ENCODE measurements around the gene EIF2B4. TPM values are rescaled to one million over a fixed set of nuclear protein-coding genes. Genes with fewer than 3 reads are reported as not detected.

EIF2B4 gene
- total RNA-seq, 1 experiment from 2014 or later, result 67.2 TPM

DNA sequence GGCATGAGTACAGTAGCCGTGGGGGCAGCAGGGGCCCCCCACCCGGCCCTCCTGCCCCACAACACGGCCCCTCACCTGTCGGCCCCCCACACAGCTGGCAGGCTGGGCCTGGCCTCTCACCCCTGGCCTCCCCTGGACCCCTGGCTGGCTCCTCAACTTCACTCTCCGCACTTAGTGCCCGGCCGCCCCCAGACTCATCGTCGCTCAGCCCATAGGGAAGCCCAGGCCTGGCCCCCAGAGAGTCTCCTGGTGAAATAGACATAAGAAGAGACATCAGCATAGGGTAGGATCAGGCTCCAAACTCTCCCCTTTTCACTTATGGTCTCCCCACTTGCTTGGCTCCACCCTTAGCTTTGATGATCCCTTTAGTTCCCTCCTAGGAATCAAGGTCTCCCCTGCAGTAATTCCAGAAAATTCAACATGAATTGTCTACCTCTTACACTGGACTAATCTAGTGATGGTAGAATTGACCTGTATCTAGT is 8.7 kb upstream of the EIF2B4 start:
- Histone ChIP-seq H3K23me2 (ENCODE audit: insufficient read length, low read depth, low read length, poor library complexity, severe bottlenecking) (peaks cover 12% of the 10 kb centered on the region), H3K23ac (ENCODE audit: insufficient read length, low read depth, low read length) (no peak overlapping the region), H3K4ac (ENCODE audit: low read depth, low read length) (no peak overlapping the region), H4K8ac (replicated peaks; ENCODE audit: insufficient read length, low read depth, low read length) (no peak overlapping the region), H3K9ac (ENCODE audit: extremely low read depth, insufficient read length, low read length) (no peak overlapping the region), H2BK5ac (ENCODE audit: insufficient read length, low read length) (no peak overlapping the region), H4K20me1 (ENCODE audit: control insufficient read depth, insufficient read depth, insufficient read length) (no peaks in the 10 kb centered on the region), H2AK5ac (ENCODE audit: insufficient read length, low read length) (no peak overlapping the region), H3K4me1 (ENCODE audit: insufficient read depth, low read length) (no peaks in the 10 kb centered on the region), H2AFZ (ENCODE audit: low read length) (no peak overlapping the region), H3K14ac (ENCODE audit: insufficient read depth, low read length) (no peak overlapping the region), H2BK12ac (ENCODE audit: insufficient read length, low read depth, low read length) (no peak overlapping the region), H3T11ph (ENCODE audit: low read length) (no peak overlapping the region), H2BK15ac (ENCODE audit: low read depth, low read length) (no peak overlapping the region), H2BK120ac (ENCODE audit: low read depth, low read length, poor library complexity, severe bottlenecking) (no peak overlapping the region), H4K91ac (ENCODE audit: insufficient read length, low read depth, low read length) (no peak overlapping the region), H3K27me3 (ENCODE audit: insufficient read depth, low read length) (no peaks in the 10 kb centered on the region), H3K9me3 (ENCODE audit: control insufficient read depth, low read depth, low read length) (no peaks in the 10 kb centered on the region), H2BK20ac (ENCODE audit: low read depth, low read length, poor library complexity, severe bottlenecking) (no peak overlapping the region), H3K79me1 (ENCODE audit: insufficient read depth, low read depth, low read length, poor library complexity, severe bottlenecking) (no peaks in the 10 kb centered on the region), H3K56ac (ENCODE audit: insufficient read length, low read depth, low read length) (no peak overlapping the region), H4K5ac (ENCODE audit: insufficient read length, low read depth, low read length) (no peak overlapping the region), H3K4me2 (ENCODE audit: insufficient read depth, insufficient read length, low read length) (peak overlapping the region; percentile 87), H3K79me2 (ENCODE audit: insufficient read depth, low read length) (no peaks in the 10 kb centered on the region), H3K27ac (ENCODE audit: insufficient read length, low read depth, low read length) (no peak overlapping the region), H3K18ac (ENCODE audit: insufficient read length, low read depth, low read length) (no peak overlapping the region)
- Mint-ChIP-seq H3K36me3 (ENCODE audit: insufficient read depth in 1 of 3, low read depth in 3 of 3) (peaks cover 42 to 91% (median 76%) of the 10 kb centered on the region in 3 experiments; a peak in 6 of 7 replicates), H3K27me3 (ENCODE audit: low read depth) (peaks cover 1% of the 10 kb centered on the region; the same call in 1 of the 2 replicates), H3K27ac (peak overlapping the region in 2 of 3 experiments; percentile 55 to 71; a peak in 4 of 7 replicates), H3K9me3 (no peaks in the 10 kb centered on the region), H3K4me1 (peaks cover 19 to 27% of the 10 kb centered on the region in 2 experiments), H3K4me3 (peak overlapping the region; percentile 86 to 94)
- TF ChIP-seq, protein P1, sequence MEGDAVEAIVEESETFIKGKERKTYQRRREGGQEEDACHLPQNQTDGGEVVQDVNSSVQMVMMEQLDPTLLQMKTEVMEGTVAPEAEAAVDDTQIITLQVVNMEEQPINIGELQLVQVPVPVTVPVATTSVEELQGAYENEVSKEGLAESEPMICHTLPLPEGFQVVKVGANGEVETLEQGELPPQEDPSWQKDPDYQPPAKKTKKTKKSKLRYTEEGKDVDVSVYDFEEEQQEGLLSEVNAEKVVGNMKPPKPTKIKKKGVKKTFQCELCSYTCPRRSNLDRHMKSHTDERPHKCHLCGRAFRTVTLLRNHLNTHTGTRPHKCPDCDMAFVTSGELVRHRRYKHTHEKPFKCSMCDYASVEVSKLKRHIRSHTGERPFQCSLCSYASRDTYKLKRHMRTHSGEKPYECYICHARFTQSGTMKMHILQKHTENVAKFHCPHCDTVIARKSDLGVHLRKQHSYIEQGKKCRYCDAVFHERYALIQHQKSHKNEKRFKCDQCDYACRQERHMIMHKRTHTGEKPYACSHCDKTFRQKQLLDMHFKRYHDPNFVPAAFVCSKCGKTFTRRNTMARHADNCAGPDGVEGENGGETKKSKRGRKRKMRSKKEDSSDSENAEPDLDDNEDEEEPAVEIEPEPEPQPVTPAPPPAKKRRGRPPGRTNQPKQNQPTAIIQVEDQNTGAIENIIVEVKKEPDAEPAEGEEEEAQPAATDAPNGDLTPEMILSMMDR (conservative IDR thresholded peaks at IDR 0.05), result no peak
- WGBS (ENCODE audit: extremely low coverage, insufficient read length, low lambda C conversion rate), result no CpG with 5 or more reads among the region's 9 CpGs
- no peak for DNase-seq
